GM19324 (cell line): ENCODE measurements around the gene MYO5A.

Experiments used
- ATAC-seq: cut with Tn5 transposase; IDR thresholded peaks from one replicate; pipeline ENCODE4 v1.9.1; 2021; ENCODE audit warnings: mild to moderate bottlenecking, moderate library complexity; ENCODE audit not compliant: unreplicated experiment, low FRiP score

MYO5A gene

DNA sequence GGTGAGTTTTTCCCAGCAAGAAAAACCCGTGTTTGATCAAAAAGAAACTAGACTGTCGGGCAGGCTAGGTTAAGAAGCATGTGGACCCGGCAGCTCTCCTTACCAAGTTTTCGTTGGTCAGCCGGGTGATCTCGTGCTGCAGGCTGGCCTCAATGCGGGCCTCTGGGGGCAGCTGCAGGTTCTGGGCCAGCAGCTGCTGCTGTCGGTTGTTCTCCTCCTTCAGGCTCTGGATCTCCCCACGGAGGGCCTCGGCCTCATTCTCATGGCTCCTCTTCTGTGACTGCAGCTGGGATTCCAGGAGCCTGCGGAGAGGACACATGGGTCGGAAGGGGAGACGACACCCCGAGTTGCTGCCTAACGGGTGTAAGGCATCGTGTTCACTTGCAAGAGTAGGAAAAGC lies 188.6 kb downstream of the MYO5A start:
- ATAC-seq, result no peak

DNA sequence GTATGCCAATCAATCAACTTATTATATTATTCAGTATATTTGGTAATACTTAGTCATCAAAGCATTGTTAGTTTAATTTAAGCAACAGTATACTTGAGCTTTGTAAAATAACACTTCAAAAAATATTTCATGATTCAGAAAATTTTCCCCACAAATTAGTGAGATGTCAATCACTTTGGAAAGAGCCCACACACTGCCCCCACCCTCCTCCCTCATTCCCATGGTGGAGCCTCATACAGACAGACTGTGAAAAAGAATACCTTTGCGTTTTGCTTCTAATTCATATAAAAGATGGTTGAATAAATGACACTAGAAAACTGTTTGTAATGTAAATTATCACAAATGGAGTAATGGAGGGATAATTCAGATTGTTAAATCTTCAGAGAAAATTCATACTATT lies 189.8 kb downstream of the MYO5A start:
- no peak for ATAC-seq

DNA sequence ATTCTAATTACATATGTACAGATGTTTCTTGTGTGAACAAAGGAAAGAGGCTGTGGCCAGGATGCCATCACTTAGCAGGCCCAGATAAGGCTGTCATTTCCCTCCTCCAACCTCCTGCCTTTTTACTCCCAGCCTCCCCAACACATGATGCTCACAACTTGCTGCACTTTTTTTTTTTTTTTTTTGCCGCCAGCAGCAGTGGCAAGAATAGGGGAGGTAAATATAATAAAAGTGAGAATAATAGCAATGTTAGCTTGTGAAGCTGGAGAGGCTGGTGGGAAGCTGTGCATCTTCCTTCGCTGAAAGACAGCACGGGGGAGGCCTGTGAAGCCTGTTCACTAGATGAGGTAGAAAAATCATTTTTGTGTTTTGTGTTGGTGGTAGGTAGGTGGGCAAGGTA lies 190.6 kb downstream of the MYO5A start:
- ATAC-seq, result no peak

DNA sequence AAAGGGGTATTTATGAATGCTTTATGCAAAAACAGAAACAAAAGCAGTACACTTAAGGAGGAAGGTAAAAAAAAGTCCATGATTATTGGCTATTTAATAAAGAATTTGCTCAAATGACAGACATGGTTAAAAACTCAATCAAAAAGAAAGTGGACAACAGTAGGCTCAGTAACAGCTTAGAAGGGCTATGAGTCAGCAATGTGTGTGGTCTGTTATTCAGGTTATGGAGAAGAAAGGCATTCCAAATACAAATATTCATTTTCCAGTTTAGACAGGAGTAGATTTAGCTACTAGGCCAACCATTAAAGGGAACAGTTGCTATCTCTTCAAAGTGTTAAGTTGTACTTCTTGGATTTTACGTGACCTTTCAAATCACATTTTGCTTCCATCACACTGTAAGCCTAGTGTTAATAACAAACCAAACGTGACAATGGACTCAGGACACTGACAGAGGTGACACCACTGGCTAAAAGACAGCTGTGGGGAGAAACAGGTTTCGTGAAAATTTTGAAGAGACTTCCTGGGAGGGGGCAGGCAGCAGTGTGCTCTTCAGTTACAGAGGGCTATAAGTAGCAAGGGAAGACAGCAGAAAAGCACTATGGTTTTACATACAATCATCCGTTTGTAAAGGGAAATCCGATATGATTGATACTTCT lies 191.4 kb downstream of the MYO5A start:
- ATAC-seq, result no peak

DNA sequence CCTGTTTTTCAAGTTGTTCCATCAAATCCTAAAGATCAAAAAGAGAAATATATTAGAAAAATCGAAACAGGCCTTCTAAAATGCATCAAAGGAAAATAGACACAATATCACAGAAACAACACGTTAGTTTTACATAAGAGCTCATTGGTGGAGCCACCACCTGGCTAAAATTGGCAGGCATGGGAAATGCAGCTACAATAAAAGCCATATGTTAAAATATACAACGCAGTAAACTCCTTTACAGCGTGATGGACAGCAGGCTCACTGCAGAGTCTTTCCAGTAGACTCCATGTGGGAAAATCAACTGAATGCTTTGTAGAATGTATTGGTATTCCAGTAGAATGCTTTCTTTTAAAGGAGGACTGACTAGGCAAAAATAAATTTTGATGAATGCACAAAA lies 192.2 kb downstream of the MYO5A start:
- no peak for ATAC-seq

DNA sequence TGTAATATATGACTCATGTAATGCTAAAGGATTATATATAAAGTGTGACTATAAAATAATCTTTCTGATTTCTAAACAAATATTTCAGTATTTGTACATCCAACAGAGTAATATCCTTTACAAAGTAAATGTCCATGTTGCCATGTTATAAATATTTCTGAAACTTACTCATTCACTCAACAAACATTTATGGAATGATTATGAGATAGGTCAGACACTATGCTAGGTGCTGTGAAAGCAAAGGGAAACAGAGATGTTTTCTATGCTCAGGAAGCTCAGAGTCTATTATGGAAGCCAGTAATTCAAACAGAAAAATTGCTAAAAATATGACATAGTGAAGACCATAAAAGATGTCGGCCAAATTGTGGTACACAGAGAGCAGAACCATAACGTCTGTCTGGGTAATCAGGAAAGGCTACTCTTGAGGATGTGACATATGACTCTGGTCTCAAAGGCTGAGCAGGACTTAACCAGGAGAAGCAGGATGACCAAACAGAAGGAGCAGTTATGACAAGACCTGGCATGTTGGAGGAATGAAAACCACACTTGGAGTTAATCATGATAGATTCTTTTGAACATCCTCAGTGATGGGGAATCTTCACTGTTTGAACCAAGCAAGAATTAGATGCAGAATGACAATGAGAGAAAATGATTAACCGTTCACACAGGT lies 194.1 kb downstream of the MYO5A start:
- no peak for ATAC-seq

DNA sequence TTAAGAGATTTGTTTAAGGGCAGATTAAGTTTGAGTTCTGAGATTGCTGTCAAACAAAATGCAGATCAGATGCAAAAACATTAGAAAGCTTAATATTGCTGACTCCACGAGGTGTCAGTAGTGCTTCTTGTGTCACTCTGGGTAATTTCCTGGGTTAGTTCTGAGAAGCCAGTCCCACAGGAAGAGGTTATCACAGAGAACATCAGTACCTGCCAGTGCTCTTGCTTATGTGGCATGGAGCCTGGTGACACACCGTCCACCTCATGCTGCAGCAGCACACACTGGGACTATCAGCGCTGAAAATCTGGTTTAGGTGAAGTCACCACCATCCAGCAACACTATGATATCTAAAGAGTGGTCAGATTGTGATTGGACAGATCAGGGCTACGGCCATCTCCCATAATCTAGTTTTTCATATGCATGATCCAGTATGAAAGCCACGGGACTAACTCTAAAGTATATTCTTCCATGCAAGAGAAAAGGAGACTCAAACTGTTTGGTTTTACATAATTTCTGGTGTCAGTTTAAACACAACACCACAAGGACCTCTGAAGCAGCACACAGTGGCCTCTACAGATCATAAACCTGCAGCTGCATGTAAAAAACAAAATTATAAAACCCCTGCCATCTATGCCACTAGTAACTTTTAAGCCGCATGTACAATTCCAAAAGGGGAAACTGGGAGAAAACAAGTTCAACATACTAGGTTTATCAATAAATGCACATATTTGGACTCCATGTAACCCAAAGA lies 197.0 kb downstream of the MYO5A start:
- ATAC-seq, result peak; percentile 80

DNA sequence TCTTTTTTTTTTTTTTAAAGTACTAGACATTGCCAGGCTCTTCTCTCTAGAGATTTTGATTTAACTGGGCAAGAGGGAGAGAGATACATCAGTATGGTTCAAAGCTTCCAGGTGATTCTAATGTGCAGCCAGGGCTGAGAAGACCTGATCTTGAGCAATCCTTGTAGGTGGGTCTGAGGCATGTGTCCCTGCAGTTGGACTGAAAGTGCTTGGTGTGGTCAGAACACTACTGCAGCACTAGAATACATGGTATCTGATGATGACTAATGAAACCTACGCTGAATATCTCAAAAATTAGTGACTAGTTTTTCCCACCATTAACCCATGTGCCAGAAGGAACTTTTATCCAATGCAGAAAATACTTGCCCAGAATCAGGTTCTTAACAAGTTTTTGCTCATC lies 198.7 kb downstream of the MYO5A start:
- no peak for ATAC-seq

DNA sequence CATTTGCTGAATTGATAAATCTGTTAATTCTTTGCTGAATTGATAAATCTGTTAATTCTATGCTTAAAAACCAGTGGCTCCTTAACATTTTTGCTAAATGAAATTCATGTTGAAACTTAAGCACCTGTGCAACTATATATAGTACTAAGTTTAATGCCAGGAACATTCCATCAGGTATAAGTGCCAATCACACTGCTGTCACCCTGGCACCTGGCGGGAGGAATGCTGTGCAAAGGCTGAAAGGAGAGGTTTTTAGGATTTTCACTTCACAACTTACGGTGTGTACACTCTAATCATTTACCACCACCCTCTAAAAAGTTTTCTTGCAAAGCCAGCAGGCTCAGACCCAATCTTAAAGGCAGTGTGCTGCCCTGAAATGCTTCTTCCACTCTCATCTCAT lies 199.5 kb downstream of the MYO5A start:
- ATAC-seq, result no peak

DNA sequence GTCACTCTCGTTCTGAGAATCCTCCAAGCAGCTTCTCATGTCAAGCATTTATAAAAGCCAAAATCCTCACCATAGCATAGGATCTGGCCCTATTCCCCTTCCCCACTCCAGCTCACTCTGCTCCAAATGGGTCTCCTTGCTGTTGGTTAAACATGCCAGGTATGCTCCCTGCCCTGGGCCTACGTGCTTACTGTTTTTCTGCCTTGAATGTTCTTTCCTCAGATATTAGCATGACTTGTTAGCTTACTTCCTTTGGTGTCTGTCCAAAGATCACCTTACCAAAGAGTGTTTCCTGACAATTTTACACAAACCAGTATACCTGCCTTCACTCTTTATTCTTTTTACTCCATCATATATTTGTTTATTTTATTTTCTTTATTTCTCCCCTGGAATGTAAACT lies 200.0 kb downstream of the MYO5A start:
- no peak for ATAC-seq

DNA sequence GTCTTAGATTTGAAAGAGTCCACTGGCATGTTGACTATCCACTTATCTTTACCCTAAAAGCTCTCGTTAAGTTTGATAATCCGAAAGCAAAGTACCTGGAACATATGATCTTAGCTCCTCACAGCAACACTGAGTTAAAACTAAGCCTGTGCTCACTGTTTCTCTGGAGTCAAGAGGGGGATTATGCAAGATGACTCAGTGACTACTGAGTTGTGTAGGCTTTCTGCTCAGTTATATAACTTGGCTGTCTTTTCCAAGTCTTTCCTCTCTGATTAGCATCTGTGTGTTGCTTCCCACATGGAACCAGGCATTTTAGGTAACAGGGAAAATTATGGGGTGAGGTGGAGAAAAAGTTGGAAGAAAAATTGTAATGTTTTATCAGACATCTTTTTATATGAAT lies 201.9 kb downstream of the MYO5A start:
- ATAC-seq, result no peak

DNA sequence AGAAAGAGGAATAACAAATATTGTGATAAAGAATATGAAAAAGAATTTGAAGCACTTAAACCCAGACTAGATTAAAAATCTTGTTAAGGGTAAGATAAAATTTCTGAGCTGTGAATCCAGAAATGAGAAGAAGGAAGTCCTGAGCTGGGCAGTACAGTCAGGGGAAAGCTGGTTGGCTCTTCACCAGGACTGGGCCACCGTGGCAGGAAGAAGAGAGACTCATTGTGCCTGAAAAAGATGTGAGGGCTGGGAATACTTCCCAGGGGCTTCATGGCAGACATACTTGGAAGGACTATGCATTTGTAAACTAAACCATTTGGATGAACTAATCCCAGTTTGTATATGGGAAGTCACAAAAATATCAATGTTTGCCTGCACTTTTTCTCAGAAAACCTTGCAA lies 204.6 kb downstream of the MYO5A start:
- ATAC-seq, result no peak

DNA sequence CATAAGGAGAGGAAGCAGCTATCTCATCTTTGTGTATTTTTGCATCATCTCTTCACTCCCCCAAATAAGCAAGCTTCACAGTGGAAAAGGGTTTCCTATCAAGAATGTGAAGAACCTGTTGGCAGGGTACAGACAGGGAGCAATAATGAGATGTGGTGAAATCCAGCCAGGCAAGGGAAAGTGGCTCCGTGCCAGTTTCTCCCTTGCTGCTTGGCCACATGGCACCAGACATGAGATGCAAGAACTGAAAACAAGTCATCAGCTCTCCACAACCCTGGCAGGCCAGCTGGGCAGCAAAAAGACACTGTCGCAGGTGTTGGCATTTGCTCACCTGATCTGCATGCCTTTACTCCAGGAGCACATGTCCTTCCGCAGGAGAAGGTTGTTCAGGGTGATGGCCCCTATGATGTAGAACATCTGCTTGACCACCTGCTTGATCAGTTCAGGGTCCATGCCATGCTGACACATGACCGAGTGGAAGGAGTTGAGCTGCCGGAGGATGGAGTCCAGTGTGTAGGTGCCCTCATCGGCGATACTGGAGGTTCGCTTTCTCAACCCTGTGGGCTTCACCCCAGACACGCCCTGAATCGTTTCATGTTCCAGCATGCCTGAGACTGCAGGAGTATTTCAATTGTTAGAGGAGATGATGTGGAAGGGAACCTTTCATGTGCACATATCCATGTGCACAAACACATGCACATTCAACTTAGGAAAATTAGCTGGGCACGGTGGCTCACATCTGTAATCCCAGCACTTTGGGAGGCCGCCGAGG lies 209.8 kb downstream of the MYO5A start:
- no peak for ATAC-seq

DNA sequence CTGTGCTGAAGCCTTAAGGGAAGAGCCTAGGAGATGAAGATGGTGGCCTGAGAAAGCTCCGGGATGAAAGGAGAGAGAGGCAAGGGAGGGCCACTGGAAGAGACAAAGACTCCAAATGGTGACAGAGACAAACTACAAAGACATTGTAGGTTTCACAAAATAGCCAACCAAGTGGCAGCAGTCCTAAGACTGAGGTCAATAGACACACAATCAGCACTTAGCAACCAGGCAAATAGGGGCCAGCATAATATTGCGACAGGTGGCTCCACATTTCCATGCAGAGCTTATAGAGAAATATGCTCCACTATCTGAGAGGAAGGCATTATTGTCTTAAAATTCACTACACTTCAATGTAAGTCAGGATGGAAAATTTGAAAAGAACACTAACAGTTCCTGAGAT lies 211.0 kb downstream of the MYO5A start:
- ATAC-seq, result no peak

DNA sequence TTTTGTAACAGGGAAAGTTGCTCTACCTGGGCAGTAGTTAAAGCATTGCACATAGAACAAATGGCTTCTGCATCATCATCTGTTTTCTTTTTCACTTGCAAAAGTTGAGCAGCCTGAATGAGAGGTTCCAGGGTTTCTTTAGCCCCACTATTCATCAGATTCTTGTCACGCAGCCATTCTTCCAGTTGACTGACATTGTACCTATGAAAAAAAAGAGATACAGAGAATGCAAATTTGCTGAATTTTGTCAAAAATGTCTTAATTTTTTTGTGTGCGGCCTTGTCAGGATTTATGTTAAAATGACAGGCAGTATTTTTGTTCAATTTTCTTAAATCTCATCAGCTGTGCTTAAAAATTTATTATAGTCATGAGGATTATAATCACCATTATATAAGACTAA lies 211.7 kb downstream of the MYO5A start:
- no peak for ATAC-seq

DNA sequence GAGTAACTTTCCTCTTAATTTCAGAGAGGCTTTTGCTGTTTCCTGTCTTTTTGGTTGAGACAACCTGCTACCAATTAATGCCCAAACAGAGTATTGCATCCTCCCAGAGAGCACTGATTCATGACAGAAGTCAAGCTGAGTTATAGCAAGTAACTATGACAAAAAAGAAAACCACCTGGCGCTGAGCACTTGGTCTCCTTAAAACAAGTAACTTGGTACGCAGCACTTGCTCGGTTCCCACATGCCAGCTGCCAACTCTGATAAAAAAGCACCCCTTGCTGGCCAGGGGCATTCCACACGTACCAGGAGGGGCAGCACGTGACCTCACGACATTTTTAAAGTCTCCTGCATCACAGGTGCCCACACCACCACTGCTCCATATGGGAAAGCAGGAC lies 219.5 kb downstream of the MYO5A start:
- peak; percentile 30 for ATAC-seq

DNA sequence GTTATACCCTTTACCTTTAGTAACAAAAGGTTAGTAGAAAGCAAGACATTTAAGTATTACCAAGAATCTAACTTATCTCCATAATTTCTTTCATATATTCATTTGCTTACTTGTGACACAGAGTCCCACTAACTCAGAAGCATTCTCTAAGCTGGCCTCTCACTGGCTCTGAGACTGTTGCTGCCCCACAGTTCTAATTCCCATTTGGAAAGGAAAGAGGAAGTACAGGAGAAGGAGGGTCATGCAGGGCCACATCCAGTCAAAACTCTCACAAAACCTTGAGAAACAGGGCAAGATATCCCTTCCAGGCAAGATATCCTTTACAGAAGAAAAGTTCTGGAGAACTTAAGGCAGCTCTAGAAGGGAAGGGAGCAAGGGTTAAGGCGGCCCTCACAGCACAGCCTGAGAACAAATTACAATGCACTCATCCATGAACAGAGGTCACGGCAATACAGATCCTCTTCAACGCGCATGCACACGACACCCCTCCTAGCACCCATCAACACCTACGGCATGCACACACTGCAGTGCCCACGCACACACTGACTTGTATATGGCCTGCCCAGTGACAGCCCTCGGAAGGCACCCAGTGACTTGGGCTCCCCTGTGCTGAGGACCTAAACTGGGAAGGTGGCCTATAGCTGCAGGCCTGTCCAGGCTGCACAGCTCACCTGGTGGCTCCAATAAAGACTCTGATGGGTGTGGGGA lies 220.1 kb downstream of the MYO5A start:
- peak; percentile 80 for ATAC-seq

DNA sequence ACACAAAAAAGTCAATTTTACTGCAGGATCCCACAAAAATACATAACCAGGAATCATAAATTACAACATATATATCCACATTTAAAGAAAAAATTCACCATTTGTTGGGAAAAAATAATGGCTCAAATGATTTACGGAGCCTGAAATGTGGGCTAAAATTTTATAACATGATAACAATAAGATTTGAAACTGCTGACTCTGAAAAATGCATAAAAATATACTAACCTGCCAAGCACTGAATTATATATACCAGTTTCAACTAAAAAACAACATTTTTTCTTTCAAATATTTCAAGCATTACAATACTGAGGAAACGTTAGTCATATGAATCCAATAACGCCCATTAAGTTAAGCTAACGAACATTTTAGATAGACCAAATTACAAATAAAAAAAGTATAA lies 220.8 kb downstream of the MYO5A start:
- ATAC-seq, result no peak

DNA sequence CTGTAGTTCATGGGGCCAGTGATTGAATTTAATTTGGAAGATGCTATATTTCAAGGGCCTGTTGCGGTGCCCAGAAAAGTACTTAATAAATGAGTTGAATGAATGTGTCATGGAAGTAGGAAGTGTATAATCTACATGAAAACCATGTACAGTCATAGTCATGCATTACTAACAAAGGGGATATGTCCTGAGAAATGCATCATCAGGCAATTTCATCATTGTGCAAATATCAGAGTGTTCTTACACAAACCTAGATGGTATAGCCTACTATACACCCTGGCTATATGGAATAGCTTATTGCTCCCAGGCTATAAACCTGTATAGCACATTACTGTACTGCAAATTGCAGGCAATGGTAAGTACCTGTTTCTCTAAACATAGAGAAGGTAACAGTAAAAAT lies 222.4 kb downstream of the MYO5A start:
- ATAC-seq, result no peak

DNA sequence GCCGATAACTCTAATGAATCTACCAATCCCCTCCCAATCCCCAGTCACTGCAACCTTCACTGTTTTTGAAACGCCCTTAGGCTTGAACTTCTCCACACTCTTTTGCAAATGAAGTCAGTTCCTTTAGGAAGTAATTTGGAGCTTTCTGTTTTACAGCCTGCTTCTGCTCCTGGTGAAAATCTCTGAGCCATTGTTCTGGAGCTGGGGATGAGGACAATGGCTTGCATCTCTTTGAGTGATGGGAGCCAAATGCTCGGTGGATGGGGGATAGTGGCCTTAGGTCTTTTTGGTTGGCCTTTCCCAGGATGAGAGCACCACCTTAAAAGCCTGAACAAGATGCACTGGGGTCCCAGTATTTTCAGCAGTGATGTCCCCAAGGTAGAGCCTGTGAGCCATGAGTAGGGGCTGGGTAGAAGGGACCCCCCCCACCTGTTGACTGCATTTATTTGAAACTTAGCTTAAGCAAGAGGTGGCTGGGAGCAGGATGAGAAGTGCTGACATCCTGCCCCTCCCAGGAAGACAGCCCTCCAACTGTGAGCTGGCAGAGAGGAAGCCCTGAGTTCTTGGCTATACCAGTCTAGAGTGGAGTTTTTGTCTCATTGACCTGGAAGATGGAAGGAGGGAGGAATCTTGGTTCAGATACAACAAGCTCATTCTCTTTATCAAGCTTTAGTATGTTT lies 225.4 kb downstream of the MYO5A start:
- no peak for ATAC-seq
